SKM-1 (cell line): Measurements from ENCODE around the gene TMEM119.

Experiments used
- DNase-seq: peaks from one replicate; lab custom pipeline; 2025; ENCODE audit not compliant: unreplicated experiment; lab: John Stamatoyannopoulos, UW

TMEM119 gene

DNA sequence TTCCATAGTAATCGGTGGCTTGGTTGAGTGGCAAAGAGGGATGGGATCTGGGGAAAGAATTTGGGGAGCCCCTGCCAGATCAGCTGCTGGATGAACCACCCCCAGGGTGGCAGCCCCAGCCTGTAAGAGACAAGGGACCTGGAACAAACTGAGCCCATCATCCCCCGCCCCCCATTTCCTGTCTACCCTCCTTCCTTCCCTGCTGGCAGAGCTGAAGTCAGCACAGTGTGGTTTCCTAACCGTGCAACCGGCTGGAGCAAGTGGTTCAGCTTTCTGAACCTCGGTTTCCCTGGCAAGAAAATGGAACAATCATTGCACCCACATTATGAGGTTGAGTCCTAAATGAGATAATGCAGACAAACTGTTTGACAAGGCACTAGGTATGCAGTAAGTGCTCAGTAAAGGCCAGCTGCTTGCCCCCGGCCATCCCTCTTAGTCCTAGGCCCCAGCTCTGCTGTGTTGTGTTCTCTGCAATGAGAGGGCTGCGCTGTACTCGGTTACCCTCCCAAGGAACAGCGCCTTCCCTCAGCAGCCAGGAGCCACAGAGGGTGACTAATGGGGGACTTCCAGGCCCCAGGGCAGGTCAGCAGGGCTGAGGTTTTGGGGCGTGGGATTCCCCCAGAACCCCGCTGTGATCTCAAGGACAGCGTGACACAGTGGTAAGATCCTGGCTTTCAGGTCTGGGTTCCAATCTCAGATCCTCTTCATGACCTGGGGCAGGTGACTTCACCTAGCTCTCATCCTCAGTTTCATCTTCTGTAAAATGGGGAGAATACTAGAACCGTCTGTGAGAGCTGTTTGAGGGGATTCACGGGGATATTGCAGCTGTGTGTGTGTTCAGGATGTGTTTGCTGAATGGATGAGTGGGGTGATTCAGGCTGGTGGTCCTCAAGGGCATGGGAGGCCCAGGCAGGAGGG, 19.3 kb upstream of the TMEM119 start:
- DNase-seq, result no peak

- no peak for DNase-seq
Observed at GRCh38 chr12:108616359-108616758, 18.5 kb upstream of the TMEM119 start.

- DNase-seq, result no peak
Observed at GRCh38 chr12:108615918-108616317, 18.0 kb upstream of the TMEM119 start.

DNA sequence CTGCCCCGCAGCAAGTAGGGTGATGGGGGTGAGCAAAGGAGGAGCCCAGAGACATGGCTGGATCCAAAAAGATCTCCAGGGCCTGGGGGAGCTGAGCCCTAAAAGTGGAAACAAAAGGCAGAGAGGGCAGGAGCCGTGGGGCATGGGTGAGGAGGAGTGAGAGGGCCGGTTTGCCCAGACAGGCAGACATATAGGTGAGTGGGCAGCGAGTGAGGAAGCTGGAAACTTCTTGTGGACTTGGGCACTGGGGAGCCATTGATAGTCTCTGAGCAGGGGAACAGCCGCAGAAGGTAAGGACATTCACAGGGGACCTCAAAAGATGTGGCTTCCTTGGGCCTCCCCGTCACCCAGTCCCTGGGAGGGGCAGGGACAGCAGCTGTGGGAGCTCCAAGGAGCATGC, 16.8 kb upstream of the TMEM119 start:
- no peak for DNase-seq

DNA sequence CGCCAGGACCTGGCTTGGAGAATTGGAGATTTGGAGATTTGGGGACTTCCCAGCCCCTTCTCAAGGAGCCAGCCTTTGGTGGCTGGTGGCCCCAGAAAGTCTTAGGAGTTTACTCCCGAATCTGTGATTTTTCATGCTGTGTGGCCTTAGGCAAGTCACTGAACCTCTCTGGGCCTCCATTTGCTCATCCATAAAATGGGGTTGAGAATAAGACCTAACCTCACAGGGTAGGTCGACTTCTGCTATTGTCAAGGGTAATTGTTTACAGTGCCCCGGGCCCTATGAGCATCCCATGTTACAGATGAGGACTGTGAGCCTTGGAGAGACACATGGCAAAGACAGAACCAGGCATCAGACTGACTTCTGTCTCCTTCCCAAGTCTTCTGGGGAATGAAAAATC, 16.2 kb upstream of the TMEM119 start:
- no peak for DNase-seq

DNA sequence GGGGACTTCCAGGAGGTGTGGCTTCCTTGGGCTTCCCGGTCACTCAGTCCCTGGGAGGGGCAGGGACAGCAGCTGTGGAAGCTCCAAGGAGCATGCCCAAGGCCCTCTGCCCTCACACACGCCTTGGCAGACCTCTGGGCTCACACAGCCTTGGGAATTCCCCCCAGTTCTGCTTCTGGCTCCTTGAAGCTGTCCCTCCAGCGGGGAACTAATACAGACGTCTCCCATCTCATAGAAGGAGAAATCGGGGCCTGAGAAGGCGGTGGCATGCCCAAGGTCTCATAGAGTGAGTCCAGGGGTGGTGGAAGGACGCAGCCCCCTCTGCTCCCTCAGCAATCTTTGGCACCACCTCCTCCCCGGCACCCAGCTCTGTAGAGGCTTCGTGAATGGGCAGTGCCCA, 15.7 kb upstream of the TMEM119 start:
- no peak for DNase-seq

DNA sequence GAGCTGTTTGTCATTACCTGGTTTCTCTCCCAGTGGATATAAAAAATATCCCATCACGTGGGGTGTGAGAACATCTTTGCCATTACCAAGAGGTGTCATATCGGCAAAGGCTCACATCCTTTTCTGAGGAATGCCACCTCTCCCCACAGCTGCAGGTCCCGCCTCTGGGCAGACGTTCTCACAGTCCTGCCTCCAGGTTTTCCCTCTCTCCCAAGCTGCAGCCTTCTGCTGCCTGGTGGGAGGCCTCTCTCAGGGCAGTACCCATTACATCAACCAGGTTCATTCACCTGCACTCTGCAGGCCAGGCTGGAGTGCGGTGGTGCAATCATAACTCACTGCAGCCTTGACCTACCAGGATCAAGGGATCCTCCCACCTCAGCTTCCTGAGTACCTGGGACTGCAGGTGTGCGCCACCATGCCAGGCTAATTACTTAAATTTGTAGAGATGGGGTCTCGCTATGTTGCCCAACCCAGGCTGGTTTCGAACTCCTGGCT, 15.0 kb upstream of the TMEM119 start:
- no peak for DNase-seq

DNA sequence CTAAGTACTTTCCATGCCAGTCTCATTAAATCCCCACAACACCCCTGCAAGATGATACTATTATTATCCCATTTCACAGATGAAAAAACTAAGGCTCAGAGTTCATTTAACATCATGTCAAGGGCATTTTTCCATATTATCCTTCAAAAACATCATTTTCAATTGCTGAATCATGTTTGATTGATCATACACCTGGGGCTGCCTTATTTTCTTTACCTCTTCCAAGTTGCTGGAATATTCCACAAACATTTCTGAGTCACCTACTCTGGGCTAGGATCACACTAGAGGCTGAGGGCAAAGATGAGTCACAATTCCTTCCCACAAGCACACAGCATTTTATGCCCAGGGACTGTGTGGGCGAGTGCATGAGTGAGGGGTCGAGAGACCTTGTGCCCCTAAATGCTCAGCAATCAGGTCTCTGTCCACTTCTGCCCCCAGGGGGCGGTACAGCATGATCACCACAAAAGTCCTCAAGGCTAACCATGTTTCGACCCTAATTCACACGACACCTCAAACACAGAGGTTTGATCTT, 14.1 kb upstream of the TMEM119 start:
- DNase-seq, result no peak

DNA sequence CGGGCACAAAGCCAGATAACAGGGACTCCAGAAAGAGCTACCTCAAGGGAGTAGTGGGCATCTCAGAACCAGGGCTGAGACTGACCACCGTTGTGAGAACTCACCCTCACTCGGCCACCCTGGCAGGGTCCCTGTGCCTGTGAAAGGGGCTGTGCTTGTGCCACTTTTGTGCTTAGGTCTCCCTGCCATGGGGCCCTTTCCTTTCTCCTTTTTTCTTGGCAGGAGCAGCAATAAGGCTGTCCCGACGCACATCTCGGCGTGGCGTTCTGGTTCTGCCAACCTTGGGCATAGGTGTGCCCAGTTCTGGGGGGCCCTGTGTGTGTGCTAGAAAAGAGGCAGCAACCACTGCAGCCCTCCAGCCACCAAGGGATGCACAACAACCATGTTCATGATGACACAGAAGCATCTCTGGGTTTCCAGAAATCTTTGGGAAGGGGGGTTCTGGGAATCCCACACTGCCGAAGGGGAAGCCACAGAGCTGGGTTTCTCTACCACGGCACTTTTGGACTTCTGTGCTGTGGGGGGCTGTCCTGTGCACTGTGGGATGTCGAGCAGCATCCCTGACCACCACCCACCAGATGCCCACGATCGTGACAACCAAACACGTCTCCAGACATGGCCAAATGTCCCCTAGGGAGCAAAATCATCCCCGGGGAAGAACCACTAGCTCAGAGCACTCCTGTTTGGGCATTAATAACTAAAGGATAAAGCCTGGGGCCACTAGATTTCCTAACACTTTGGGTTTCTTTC, 13.1 kb upstream of the TMEM119 start:
- no peak for DNase-seq

DNA sequence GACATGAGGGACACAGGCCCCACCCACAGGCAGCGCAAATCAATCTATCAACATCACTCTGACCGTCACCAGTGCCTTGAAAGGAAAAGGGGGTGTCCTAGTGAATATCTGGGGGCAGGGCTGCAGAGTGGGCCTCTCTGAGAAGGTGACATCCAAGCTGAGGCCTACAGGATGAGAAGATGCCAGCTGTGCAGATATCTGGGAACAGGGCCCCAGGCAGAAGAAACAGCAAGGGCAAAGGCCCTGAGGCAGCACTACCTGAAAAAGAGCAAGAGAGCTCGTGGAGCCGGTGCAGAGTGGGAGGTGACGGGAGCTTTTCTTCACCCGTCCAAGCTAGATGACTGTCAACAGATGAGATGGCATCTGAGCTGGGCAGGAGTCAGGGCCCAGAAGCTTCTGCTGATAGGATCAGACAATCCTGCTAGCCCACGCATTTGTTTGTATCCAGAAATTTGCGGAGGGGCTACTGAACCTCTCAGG, 12.5 kb upstream of the TMEM119 start:
- no peak for DNase-seq

DNA sequence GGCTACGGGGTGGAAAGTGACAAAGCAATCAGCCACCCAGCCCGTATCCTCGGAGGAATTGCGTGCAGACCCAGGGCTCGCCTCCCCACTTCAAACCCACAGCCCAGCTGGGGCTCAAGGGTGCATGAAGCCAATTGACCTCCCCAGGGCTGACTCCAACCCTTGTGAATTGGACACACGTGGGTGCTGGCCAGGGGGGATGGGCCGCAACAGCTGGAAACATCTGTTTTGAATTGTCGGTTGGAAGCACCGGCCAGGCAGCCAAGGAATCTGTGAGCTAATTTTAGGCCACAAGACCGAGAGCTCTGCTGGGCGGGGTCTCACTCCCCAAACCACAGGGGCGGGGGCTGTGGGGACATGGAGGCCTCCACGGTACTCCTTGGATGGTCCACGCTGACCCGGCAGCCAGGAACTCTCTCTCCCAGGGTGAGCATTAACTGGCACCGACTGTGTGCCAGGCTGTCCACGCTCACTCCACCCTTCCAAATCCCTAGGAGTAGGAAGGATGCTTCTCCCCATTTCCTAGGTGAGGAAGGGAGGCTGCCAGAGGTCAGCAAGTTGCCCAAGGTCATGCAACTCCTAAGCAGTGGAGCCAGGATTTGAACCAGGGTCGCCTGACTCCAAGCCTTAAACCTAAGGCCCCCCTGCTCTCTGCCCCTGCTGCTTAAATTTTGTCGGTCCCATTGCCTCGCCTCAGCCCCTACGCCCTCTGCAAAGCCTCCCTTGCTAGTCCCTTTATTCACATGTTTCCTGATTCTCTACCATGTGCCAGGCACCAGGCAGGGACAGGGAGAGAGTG, 11.9 kb upstream of the TMEM119 start:
- no peak for DNase-seq

DNA sequence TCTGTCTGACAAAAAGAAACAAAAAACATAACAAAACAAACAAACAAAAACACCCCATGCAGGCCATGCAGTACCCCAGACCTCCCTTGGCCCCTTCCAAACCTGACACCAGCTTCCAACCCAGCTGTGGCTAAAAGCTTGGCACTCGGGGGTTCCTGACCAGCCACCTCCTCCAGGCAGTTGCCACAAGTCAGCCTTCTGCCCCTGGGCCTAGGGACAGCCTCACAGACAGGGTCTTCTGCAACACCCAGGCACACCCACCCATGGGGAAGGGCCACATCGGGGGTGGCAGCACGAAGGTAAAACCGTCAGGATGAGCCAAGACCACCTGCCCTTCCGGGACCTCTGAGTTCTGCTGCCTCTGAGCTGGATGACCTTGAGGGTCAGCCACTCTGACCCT, 10.7 kb upstream of the TMEM119 start:
- no peak for DNase-seq

DNA sequence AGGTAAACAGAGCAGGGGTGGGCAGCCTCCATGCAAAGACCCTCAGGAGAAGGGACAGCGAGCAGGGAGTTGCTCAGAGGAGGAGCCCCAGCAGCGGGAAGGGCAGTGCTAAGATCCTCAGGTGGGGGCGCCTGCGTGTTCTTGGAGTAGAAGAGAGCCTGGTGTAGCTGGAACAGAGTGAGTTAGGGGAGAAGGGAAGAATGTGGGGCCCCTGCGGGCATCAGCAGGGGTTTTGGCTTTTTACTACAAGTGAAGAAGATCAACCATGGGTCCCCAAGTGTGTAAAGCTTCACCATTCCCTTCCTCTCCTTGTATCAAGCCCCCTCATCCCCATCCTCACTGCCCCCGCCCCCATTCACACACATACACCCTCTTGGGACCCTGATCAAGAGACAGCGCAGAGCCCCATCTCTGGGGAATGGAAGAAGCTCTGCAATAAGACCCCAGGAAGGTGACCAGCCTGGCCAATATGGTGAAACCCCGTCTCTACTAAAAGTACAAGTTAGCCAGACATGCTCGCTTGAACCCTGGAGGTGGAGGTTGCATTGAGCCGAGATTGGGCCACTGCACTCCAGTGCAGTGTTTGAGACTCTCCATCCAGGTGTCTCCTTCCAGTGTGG, 10.2 kb upstream of the TMEM119 start:
- DNase-seq, result no peak

GRCh38 chr12:108606492-108606891, 8.6 kb upstream of the TMEM119 start:
- no peak for DNase-seq

DNA sequence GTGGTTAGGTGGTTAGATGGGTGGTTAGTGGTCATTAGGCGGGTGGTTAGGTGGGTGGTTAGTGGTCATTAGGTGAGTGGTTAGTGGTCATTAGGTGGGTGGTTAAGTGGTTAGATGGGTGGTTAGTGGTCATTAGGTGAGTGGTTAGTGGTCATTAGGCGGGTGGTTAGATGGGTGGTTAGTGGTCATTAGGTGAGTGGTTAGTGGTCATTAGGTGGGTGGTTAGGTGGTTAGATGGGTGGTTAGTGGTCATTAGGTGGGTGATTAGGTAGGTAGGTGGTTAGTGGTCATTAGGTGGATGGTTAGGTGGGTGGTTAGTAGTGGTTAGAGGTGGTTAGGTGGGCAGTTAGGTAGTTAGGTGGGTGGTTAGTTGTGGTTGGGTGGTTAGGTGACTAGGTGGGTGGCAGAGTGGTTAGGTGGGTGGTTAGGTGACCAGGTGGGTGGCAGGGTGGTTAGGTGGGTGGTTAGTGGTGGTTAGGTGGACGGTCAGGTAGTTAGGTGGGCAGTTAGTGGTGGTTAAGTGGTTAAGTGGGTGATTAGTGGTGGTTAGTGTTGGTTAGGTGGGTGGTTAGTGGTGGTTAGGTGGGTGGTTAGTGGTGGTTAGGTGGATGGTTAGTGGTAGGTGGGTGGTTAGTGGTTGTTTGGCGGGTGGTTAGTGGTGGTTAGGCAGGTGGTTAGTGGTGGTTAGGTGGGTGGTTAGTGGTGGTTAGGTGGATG, 8.0 kb upstream of the TMEM119 start:
- no peak for DNase-seq

- no peak for DNase-seq
Observed at GRCh38 chr12:108605000-108605689, 7.3 kb upstream of the TMEM119 start.

DNA sequence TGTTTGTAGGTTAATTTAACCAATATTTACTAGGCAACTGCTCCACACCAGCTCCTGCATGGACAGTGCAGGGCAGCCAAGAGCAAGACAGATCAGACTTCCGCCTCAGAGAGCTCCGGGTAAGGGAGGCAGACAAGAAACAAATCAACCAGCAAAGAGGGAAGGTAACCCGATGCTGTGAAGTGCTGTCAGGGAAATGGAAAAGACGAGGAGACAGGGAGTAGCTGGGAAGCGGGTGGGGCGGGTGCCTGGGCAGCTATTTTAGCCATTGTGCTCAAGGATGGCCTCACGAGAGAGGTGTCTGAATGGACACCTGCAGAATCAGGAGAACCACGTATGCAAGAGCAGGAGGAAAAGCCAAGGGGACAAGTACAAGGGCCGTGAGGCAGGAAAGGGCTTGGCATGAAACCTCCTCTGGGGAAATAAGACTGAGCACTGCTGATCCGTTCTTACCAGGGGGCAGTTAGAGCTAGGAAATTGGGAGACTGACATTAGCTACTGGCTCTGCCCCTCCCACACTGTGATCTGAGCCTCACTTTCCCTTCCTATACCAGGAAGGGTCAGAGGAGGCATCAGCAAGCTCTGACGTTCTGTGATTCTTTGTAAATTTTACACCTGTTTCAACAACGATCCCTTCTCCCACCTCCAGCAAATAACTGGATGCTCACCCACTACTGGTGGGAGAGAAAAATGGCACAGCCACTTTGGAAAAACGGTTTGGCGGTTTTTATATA, 6.5 kb upstream of the TMEM119 start:
- DNase-seq, result no peak

DNA sequence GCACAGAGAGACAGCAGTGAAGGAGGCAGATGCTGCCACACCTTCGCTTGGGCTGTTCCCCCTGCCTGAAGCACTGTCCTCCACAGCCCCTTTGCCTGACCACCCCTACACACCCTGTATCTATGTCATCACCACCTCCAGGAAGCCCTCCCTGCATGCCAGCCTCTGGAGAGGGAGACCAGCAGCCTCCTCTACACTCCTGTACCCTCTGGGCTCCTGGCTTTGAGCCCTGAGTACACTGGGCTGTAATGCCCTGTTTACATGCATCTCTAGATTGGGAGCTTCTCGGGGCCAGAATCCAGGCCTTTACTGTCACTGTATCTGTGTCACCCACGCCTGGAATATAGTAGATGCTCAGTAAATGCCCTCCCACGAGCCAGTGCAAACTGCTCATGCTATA, 5.9 kb upstream of the TMEM119 start:
- no peak for DNase-seq
